ENCODE measurements around the gene SLC9A2. TPM values are rescaled to one million over a fixed set of nuclear protein-coding genes. Genes with fewer than 3 reads are reported as not detected.

The SLC9A2 gene
- total RNA-seq, 1 donor from 2014 or later, result 10.0 TPM

DNA sequence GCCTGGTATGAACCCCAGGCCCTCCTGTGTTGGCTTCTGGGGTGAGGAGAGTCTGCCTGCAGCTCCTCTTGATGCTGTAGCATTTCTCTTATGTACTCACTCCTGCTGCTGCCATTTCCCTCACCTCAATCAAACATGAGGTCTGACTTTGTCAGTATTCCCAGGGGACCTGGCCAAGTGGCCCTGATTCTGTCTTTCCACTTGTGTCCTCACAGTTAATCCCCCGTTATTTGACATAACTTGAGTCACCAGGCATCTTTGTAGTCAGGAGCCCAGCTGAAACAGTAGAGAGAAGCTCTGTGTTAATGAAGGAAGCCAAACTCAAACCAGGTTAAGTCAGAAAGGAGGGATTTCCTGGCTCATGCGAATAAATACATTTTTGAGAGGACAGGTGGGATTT, 55.0 kb downstream of the SLC9A2 start:
- Mint-ChIP-seq H3K9me3 (peaks cover 6% of the 10 kb centered on the region), H3K27ac (no peak overlapping the region), H3K4me3 (no peak overlapping the region), H3K27me3 (no peaks in the 10 kb centered on the region), H3K4me1 (ENCODE audit: unreplicated experiment) (no peaks in the 10 kb centered on the region), H3K36me3 (no peaks in the 10 kb centered on the region)
- TF ChIP-seq, protein P1, sequence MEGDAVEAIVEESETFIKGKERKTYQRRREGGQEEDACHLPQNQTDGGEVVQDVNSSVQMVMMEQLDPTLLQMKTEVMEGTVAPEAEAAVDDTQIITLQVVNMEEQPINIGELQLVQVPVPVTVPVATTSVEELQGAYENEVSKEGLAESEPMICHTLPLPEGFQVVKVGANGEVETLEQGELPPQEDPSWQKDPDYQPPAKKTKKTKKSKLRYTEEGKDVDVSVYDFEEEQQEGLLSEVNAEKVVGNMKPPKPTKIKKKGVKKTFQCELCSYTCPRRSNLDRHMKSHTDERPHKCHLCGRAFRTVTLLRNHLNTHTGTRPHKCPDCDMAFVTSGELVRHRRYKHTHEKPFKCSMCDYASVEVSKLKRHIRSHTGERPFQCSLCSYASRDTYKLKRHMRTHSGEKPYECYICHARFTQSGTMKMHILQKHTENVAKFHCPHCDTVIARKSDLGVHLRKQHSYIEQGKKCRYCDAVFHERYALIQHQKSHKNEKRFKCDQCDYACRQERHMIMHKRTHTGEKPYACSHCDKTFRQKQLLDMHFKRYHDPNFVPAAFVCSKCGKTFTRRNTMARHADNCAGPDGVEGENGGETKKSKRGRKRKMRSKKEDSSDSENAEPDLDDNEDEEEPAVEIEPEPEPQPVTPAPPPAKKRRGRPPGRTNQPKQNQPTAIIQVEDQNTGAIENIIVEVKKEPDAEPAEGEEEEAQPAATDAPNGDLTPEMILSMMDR (conservative IDR thresholded peaks at IDR 0.05), result no peak
- no peak for DNase-seq (ENCODE audit: extremely low spot score, unreplicated experiment)

DNA sequence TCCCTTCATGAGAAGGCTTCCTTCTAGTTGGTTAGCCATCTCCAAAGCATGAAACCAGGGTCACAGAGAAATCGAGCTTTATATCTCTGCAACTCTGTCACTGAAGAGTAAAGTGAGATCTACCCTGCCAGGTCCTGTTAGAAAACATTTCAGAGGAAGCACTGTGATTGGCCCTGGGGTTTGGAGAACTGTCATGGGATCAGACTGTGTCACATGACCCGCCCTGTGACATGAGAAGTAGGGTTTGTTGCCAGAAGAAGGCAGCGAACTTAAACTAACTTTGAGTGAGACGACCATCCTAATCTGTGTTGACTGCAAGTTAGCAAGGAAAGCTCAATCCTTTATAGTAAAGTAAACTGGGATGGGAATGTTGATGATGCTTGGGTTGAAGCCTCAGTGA, 55.5 kb downstream of the SLC9A2 start:
- Mint-ChIP-seq H3K9me3 (peaks cover 6% of the 10 kb centered on the region), H3K27me3 (no peaks in the 10 kb centered on the region), H3K27ac (no peak overlapping the region), H3K36me3 (no peaks in the 10 kb centered on the region), H3K4me1 (ENCODE audit: unreplicated experiment) (no peaks in the 10 kb centered on the region), H3K4me3 (no peak overlapping the region)
- TF ChIP-seq, protein P1 (conservative IDR thresholded peaks at IDR 0.05), result no peak
- DNase-seq (ENCODE audit: extremely low spot score, unreplicated experiment), result no peak

DNA sequence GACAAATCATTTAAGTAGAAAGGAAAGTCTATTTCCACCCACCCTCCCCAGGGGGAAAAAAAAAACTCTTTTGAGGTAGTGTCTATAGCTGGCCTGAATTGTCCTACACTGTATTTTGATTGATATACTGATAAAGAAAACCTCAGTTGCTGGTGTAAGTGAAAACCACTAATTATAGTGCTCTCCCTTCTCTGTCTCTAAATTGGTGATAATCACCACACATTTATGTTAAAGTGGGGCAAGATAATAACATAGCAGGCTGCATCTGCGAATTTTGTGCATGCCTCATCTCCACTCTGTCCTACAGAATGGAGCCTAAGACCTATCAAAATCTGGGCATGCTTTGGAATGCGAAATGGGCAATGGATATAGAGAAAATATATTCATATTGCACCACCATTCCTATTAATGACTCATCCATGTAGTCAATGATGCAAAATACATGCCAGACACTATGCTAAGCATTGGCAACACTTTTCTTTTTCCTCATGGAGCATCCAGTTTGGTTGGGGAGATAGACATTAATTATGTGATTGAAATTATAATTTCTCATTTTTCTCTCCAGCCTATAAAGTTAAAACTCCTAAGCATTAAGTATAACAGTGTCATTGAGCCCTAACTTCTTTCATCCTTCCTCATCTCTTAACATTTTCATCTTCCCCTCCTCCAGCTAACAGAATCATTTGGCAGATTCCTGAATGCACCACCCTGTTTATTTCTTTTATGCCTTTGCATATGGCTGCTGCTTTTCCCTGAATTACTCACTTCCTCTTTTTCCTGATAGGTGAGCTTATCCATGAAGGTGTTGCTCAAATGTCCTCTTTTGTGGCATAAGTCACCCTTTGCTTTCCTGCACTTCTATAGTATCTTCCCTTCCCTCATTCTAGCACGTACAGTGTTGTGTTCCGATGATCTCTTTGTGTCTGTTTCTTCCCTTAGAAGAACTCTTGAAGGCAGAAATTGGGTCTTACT, 58.2 kb downstream of the SLC9A2 start:
- no peaks in the 10 kb centered on the region for H3K36me3 Mint-ChIP-seq
- no peak overlapping the region for H3K27ac Mint-ChIP-seq
- H3K4me1 Mint-ChIP-seq (ENCODE audit: unreplicated experiment), result no peaks in the 10 kb centered on the region
- peaks cover 9% of the 10 kb centered on the region for H3K27me3 Mint-ChIP-seq
- H3K4me3 Mint-ChIP-seq, result no peak overlapping the region
- H3K9me3 Mint-ChIP-seq, result no peaks in the 10 kb centered on the region
- TF ChIP-seq, protein P1 (conservative IDR thresholded peaks at IDR 0.05), result no peak
- no peak for DNase-seq (ENCODE audit: extremely low spot score, unreplicated experiment)

DNA sequence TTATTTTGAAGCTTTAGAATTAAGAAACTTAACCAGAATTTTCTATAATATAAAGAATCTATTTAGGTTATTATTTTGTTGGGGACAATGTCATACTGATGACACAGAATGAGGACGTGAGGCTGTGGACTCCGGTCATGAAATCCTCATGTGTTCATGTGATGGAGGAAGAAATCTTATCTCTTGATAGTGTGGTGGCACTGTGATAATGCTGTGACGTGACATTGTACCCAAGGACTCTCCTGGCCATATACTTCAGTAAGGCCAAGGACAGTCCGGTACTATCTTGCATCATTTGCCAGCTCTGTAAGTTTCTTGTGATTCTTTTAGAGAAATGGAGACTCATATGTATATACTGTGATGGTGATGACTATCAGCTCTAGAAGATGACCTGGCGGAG, 59.1 kb downstream of the SLC9A2 start:
- Mint-ChIP-seq H3K9me3 (no peaks in the 10 kb centered on the region), H3K27ac (no peak overlapping the region), H3K4me1 (ENCODE audit: unreplicated experiment) (no peaks in the 10 kb centered on the region), H3K36me3 (no peaks in the 10 kb centered on the region), H3K27me3 (peaks cover 11% of the 10 kb centered on the region), H3K4me3 (no peak overlapping the region)
- DNase-seq (ENCODE audit: extremely low spot score, unreplicated experiment), result no peak
- TF ChIP-seq, protein P1 (conservative IDR thresholded peaks at IDR 0.05), result no peak

DNA sequence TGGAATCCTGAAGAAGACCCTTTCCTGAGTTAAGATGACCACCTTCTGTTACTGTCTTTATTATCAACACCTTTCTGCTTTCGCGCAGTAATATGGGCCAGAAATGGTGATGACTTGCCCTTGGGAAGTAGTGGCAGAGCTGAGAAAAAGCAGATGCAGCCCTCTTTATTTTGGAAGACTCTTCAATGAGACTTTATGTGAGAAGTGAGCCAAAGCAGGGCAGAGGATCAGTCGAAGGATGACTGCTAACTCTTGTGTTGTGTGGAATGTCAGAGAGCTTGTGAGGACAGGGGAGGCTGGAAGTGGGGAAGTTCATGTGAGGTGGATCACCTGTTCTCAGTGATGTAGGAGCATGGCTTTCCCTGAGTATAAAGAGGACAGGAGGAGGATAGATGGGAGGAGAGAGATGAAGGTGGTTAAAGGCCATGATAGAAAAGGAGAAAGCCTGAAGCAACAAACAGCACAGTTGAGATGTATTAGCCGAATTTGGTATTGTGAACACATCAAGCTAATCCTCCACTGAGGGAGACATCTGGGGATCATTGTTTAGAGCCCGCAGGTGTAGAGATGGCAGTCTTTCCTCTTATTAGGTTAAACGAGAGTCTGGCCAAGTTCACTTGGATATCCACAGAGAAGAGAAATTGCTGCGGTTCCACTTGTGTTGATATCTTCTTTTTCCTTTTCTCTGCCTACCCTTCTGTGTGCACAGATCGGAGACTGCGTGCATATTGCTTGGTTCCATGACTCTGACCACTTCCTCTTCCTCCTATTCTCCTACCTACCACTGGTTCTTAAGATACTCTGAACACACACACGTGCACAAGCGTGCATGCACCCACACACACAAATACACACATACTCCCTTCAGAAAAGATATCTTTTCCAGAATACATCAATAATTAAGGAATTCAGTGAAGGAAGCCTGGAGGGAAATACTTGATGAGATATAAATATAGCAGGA, 67.4 kb downstream of the SLC9A2 start:
- Mint-ChIP-seq H3K4me3 (no peak overlapping the region), H3K36me3 (no peaks in the 10 kb centered on the region), H3K27me3 (peaks cover 8% of the 10 kb centered on the region), H3K4me1 (ENCODE audit: unreplicated experiment) (no peaks in the 10 kb centered on the region), H3K27ac (no peak overlapping the region), H3K9me3 (no peaks in the 10 kb centered on the region)
- TF ChIP-seq, protein P1 (conservative IDR thresholded peaks at IDR 0.05), result no peak
- no peak for DNase-seq (ENCODE audit: extremely low spot score, unreplicated experiment)
